ENCODE data around the gene SRCIN1. TPM values are rescaled to one million over a fixed set of nuclear protein-coding genes. Genes with fewer than 3 reads are reported as not detected.

Gene SRCIN1
- total RNA-seq, 4 donors from 2014 or later, result 0.54 to 0.89 (median 0.69) TPM

DNA sequence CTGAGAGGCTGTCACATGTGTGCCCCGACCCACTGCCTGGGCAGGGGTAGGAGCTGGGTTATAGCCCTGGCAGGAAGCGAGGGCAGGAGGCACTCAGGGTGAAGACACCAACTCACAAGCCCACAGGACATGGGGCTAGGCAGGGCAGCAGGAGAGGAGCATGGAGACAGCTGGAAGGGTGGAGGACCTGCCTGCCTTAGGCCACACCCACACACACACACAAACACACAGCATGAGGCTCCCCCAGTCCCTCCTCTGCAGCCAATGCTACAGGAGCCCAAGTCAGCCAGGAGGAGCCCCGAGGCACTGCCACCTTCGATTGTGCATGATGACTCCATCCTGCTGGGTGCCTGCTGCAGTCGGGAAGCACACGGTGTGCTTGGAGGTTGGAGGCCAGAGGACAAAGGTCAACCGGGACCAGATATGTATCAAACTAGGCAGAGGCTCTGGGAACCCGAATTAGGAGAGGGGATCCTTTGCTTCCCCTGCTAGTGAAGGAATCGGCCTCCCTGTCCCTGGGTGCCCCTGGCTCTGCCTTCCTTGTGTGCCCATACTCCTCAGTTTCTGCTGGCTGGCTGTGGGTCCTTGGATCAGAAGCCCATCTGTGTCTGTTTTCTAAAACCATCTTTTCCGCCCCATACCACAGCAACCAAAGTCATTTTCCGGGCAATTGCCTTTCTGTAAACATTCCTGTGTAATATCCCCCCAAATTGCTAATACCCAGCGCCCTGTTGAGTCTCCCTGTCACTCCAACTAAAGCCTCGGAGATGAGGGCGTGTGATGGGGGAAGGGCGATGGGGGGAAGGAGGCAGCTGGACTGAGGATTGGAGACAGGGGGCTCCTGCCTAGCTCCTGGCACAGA, 20.5 kb downstream of the SRCIN1 start:
- Histone ChIP-seq H3K27ac (no peak overlapping the region), H3K4me3 (replicated peaks in 1 of 3) (no peak overlapping the region), H3K4me1 (peaks cover 0 to 13% of the 10 kb centered on the region in 2 donors), H3K36me3 (no peaks in the 10 kb centered on the region), H3K27me3 (no peaks in the 10 kb centered on the region), H3K9me3 (no peaks in the 10 kb centered on the region)
- intact Hi-C loops (cut with DNase I), result loop anchor here (10.0 kb wide), 2 partner anchors 70 to 160 kb away; partner anchors contain the start of gene ARHGAP23
- WGBS, 2 donors, result 58 to 69% methylated on average over 14 to 15 of the region's 15 CpGs
- DNase-seq, result no peak
- no peak for TF ChIP-seq POLR2A (IDR thresholded peaks at IDR 0.05)
- TF ChIP-seq, protein P1, sequence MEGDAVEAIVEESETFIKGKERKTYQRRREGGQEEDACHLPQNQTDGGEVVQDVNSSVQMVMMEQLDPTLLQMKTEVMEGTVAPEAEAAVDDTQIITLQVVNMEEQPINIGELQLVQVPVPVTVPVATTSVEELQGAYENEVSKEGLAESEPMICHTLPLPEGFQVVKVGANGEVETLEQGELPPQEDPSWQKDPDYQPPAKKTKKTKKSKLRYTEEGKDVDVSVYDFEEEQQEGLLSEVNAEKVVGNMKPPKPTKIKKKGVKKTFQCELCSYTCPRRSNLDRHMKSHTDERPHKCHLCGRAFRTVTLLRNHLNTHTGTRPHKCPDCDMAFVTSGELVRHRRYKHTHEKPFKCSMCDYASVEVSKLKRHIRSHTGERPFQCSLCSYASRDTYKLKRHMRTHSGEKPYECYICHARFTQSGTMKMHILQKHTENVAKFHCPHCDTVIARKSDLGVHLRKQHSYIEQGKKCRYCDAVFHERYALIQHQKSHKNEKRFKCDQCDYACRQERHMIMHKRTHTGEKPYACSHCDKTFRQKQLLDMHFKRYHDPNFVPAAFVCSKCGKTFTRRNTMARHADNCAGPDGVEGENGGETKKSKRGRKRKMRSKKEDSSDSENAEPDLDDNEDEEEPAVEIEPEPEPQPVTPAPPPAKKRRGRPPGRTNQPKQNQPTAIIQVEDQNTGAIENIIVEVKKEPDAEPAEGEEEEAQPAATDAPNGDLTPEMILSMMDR (IDR thresholded peaks at IDR 0.05), result no peak

DNA sequence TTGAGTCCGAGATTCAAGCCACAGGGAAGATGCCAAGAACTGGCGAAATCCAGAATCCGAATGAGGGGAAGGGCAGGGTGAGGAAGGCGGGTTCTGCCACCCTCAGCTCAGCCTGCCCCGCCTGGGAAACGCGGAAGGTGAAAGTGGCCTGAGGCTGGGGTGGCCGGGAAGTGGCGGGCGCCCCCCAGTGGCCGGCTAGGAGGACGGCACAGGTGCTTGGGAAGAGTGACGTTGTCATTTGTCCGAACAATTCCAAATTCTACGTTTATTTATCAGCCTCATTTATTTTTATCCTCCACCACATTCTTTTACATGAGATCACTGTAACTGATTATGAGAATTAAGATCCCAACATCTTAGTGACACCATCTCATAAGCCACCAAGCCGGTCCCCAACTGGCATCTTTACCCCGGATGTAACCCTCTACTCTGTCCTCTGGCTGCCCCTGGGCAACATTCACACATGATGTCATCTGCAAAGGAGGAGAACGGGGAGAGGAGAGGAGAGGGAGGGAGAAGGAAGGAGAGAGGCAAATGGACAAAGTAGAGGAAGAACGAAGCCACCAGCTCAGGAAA, 21.3 kb downstream of the SRCIN1 start:
- TF ChIP-seq POLR2A (IDR thresholded peaks at IDR 0.05), result no peak
- TF ChIP-seq, protein P1 (IDR thresholded peaks at IDR 0.05), result peak; percentile 69 to 95 (median 82)
- intact Hi-C loops (cut with DNase I), result loop anchor here (10.0 kb wide), 2 partner anchors 70 to 160 kb away; partner anchors contain the start of gene ARHGAP23
- peak; percentile 59 to 64 for DNase-seq
- Histone ChIP-seq H3K9me3 (no peaks in the 10 kb centered on the region), H3K4me1 (peaks cover 0 to 13% of the 10 kb centered on the region in 2 donors), H3K27ac (no peak overlapping the region), H3K27me3 (no peaks in the 10 kb centered on the region), H3K4me3 (replicated peaks in 1 of 3) (no peak overlapping the region), H3K36me3 (no peaks in the 10 kb centered on the region)
- WGBS, 2 donors, result 13 to 14% methylated on average over 19 of the region's 19 CpGs

DNA sequence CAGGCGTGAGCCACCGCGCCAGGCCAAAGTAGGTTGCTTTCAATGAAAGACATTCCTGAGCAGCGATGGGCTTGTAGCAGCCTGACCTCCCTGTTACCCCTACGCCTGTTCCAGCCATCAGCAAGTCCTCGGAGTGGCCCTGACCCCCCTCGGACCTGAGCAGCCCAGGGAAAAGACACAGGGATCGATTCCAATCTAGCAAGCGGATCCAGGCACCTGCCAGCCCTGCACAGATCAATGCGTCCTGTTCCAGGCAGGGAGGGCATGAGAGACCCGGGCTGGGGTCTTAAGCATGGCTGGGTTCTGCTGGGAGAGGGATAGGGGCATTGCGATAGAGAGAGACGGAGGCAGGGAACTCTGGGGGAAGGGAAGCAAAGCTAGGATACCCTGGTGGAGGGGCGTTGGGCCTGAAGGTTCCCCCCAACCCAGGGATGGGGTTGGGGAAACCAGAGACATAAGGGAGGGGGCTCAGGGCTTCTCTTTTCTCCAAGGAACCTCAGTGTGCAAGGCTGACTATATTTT, 21.9 kb downstream of the SRCIN1 start:
- peaks cover 0 to 13% of the 10 kb centered on the region in 2 donors for H3K4me1 ChIP-seq
- H3K27me3 ChIP-seq, result peaks cover 4% of the 10 kb centered on the region
- no peak for DNase-seq
- no peaks in the 10 kb centered on the region for H3K36me3 ChIP-seq
- no peak for TF ChIP-seq POLR2A (IDR thresholded peaks at IDR 0.05)
- TF ChIP-seq, protein P1 (IDR thresholded peaks at IDR 0.05), result no peak
- 80 to 84% methylated on average over 14 of the region's 14 CpGs for whole genome bisulfite sequencing, 2 donors
- H3K4me3 ChIP-seq (replicated peaks in 1 of 3), result no peak overlapping the region
- intact Hi-C loops (cut with DNase I), result loop anchor here (10.0 kb wide), 2 partner anchors 69 to 159 kb away; partner anchors contain the start of gene ARHGAP23
- no peak overlapping the region for H3K27ac ChIP-seq
- H3K9me3 ChIP-seq, result no peaks in the 10 kb centered on the region

DNA sequence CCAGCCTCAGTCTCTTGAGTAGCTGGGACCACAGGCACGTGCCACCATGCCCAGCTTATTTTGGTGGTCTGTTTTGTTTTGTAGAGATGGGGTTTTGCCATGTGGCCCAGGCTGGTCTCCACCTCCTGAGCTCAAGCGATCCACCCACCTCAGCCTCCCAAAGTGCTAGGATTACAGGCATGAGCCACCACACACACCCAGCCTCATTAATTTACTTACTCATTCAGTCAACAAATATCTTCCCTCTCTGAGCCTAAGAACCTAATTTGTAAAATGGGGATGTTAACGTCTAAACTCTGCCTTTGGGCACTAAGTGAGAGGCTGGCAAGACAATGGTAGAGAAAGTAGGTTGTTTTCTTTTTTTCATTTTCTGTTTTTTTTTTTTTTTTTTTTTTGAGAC, 22.6 kb downstream of the SRCIN1 start:
- H3K4me1 ChIP-seq, result peaks cover 5 to 15% of the 10 kb centered on the region in 2 donors
- peaks cover 9% of the 10 kb centered on the region for H3K27me3 ChIP-seq
- TF ChIP-seq, protein P1 (IDR thresholded peaks at IDR 0.05), result no peak
- no peak for TF ChIP-seq POLR2A (IDR thresholded peaks at IDR 0.05)
- no peak for DNase-seq
- 93 to 94% methylated on average over 3 of the region's 3 CpGs for WGBS, 2 donors
- H3K27ac ChIP-seq, result no peak overlapping the region
- no peaks in the 10 kb centered on the region for H3K9me3 ChIP-seq
- no peak overlapping the region for H3K4me3 ChIP-seq (replicated peaks in 1 of 3)
- intact Hi-C loops (cut with DNase I), result loop anchor here (10.0 kb wide), 2 partner anchors 68 to 158 kb away; partner anchors contain the start of gene ARHGAP23
- no peaks in the 10 kb centered on the region for H3K36me3 ChIP-seq

Measured in thyroid gland (tissue), 4 donors.